GM21390 (cell line): ENCODE measurements around the gene MPG.

Source experiments
- ATAC-seq: cut with Tn5 transposase; IDR thresholded peaks from one replicate; pipeline ENCODE4 v1.9.1; 2021; ENCODE audit not compliant: unreplicated experiment

MPG gene

GRCh38 chr16:50769-51591, 27.0 kb upstream of the MPG start:
- ATAC-seq, result no peak

- ATAC-seq, result peak; percentile 88
Observed at GRCh38 chr16:53346-54236, 24.4 kb upstream of the MPG start, which contains the start of the genes POLR3K and SNRNP25. POLR3K (minus strand) TSS chr16:53608; CDS start chr16:53586, 22 bp downstream. SNRNP25 (plus strand) TSS chr16:53828; CDS start chr16:54017, 189 bp downstream.

GRCh38 chr16:54237-54581, 23.8 kb upstream of the MPG start:
- no peak for ATAC-seq

- no peak for ATAC-seq
Observed at GRCh38 chr16:55571-56136, 22.4 kb upstream of the MPG start.

- no peak for ATAC-seq
Observed at GRCh38 chr16:56231-56927, 21.6 kb upstream of the MPG start.

- ATAC-seq, result no peak
Observed at GRCh38 chr16:57711-58110, 20.3 kb upstream of the MPG start.

GRCh38 chr16:58491-59439, 19.3 kb upstream of the MPG start:
- no peak for ATAC-seq

GRCh38 chr16:59440-60059, 18.5 kb upstream of the MPG start:
- no peak for ATAC-seq

- ATAC-seq, result no peak
Observed at GRCh38 chr16:60166-60565, 17.9 kb upstream of the MPG start.

GRCh38 chr16:60929-61878, 16.8 kb upstream of the MPG start:
- ATAC-seq, result no peak

GRCh38 chr16:61879-62281, 16.1 kb upstream of the MPG start:
- no peak for ATAC-seq

GRCh38 chr16:62283-62967, 15.6 kb upstream of the MPG start:
- ATAC-seq, result no peak

GRCh38 chr16:62968-63391, 15.0 kb upstream of the MPG start:
- ATAC-seq, result no peak

- no peak for ATAC-seq
Observed at GRCh38 chr16:63466-63865, 14.6 kb upstream of the MPG start.

- ATAC-seq, result no peak
Observed at GRCh38 chr16:63998-64913, 13.8 kb upstream of the MPG start.

GRCh38 chr16:64914-65255, 13.1 kb upstream of the MPG start:
- ATAC-seq, result no peak

GRCh38 chr16:65745-66144, 12.3 kb upstream of the MPG start:
- no peak for ATAC-seq
